Medulla oblongata (tissue), 1 donor: ENCODE results near the gene SRM.
"Not testable (repeated sequence)": the region's sequence is repeated elsewhere in the genome, so short reads cannot be mapped to it uniquely, and the experiment has no call there.

Source experiments
- DNase-seq: peaks from one replicate; pipeline ENCODE4 v3.0.0-alpha.2; 2015; ENCODE audit errors: extremely low spot score

Gene SRM

GRCh38 chr1:11059968-11060830 lies at the start of gene SRM:
Gene SRM (minus strand): TSS chr1:11060018. CDS start chr1:11059943, 75 bp downstream.
- peak; percentile 95 for DNase-seq

DNA sequence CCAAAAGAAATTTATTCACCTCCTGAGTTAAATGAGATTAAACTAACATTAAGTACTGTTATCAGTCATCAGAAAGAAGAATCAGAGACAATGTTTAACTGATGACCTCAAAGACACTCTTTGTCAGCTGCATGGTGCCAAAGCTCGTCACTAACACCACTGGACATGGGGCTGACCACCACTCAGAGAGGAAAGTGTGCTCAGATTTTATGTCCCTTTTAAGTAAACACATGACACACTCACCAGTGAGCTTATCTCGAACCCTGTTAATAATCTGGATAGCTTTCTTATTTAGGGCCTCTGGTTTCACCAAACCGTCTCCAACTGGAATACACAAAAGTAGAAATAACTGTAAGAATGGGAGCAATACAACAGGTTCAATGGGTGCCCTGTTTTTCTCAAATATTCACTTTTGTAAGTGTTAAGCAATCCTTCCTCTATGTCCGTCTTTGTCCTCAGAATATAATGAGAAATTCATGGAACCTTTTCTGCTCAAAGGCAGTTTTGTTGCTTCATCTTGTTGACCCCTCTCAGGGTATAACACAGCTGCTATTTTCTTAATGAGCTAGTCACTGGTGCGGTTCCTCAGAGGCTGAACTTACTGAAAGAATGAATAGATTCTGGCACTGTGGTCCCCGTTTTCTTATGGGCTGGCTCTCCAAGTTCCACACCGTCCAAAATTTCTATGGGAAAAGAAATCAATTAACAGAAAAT lies 49.4 kb upstream of the SRM start:
- DNase-seq: peak; percentile 70

- DNase-seq: no peak
Observed at GRCh38 chr1:11107599-11107998, 47.8 kb upstream of the SRM start.

DNA sequence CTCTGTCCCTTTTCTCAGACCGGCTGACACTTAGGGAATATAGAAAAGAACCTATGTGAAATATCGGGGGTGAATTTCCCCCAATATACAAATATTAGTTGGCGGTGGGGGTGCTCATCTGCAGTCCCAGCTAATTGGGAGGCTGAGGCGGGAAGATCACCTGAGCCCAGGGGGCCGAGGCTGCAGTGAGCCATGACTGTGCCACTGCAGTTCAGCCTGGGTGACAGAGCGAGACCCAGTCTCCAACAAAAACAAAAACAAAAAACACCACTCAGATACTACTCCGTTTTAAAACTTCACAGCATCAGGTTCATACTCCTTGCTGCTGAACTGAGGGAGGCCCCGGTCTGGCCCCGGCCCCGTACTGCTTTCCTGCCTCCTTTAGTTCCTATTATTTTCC lies 45.8 kb upstream of the SRM start:
- DNase-seq: no peak

DNA sequence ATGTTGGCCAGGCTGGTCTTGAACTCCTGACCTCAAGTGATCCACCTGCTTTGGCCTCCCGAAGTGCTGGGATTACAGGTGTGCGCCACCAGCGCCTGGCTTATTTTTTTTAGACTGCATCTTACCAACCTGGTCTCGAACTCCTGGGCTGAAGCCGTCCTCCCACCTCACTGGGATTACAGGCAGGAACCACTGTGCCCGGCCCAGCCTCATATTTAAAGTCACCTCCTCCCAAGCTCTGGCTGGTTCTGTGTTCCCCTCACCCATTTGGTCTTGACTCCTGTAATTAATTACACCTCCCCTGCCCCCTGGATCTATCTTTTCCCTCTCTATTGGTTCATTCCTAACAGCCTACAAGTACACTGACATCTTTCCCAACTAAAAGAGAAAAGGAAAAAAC lies 41.5 kb upstream of the SRM start:
- DNase-seq: no peak

DNA sequence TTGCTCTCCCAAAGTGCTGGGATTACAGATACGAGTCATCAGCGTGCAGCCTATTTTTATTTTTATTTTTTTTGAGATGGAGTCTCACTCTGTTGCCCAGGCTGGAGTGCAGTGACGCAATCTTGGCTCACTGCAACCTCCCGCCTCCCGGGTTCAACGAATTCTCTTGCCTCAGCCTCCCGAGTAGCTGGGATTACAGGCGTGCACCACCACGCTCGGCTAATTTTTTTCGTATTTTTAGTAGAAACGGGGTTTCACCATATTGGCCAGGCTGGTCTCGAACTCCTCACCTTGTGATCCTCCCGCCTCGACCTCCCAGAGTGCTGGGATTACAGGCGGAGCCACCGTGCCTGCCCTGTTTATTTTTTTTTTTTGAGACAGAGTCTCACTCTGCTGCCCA lies 41.0 kb upstream of the SRM start:
- DNase-seq: not testable (repeated sequence)

DNA sequence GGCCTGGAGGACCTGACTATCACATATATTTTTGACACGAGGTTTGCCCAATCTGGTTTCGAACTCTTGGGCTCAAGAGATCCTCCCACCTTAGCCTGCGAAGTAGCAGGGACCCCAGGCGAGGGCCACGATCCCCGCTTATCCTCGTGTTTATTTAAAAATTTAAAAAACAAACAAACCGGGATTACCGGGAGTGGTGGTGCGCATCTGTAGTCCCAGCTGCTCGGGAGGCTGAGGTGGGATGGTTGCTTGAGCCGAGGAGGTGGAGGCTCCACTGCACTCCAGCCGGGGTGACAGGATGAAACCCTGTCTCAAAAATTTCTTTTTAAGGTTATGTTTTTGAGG lies 40.3 kb upstream of the SRM start:
- no peak for DNase-seq

DNA sequence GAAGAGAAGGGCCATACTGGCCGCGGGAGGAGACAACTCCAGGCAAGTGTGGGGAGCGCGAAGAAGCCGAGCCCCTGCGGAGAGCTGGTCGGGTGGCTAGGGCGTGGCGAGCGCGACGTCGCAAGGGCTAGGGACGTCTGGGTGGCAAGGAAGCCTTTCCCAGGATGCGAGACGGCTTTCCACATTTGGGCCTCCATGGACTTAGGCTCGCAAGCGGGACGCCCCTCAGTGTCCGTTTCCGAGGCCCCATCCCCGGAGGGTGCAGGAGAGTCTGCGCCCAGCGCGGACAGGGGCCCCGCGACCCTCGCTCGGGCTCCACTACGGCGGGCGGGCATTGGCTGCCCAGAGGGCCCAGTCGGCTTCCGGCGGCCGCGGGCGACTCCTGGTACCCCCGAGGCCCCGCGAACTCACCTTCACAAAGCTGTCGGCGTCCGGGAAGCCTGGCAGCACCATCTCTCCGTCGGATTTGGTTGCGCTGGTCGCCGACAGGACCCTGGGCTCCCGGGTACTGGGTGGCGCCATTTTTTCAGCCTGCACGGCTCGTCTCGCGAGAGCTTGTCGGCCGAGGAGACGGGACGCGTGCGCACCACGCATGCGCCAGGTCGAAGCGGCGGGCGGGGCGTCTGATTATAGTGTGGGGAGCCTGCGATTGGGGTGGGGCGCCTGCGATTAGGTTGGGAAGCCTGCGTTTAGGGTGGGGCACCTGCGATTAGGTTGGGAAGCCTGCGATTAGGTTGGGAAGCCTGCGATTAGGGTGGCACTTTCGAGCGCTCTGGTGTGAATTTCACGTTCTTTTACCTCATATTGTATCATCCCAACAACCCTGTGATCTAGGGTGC lies 39.7 kb upstream of the SRM start, which contains the start of gene EXOSC10:
EXOSC10 (minus strand) TSS at position 560 of the 839 bp plus-strand sequence; CDS start at position 522, 38 bp downstream.
- peak; percentile 93 for DNase-seq

DNA sequence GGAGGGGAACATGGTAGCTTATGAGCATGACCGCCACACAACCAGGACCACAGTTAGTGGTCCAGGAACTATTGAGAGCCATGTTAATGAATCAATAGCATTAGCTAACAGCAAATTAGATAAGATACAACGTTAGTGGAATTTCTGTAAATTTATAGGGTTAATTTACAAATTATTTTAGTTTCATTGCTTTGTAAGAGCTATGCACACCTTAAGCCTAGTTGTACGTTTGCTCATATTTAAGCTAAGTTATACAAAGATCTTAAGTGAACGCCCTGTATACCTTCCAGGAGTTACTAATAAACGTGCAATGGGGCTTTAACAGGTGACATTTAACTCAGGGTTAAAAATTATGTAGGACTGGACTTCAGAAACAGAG lies 39.1 kb upstream of the SRM start:
- no peak for DNase-seq

- not testable (repeated sequence) for DNase-seq
Observed at GRCh38 chr1:11083784-11084183, 24.0 kb upstream of the SRM start.

GRCh38 chr1:11080931-11081330 lies 21.1 kb upstream of the SRM start:
- no peak for DNase-seq

GRCh38 chr1:11078631-11079030 lies 18.8 kb upstream of the SRM start:
- no peak for DNase-seq

- DNase-seq: not testable (repeated sequence)
Observed at GRCh38 chr1:11073398-11073797, 13.6 kb upstream of the SRM start.

DNA sequence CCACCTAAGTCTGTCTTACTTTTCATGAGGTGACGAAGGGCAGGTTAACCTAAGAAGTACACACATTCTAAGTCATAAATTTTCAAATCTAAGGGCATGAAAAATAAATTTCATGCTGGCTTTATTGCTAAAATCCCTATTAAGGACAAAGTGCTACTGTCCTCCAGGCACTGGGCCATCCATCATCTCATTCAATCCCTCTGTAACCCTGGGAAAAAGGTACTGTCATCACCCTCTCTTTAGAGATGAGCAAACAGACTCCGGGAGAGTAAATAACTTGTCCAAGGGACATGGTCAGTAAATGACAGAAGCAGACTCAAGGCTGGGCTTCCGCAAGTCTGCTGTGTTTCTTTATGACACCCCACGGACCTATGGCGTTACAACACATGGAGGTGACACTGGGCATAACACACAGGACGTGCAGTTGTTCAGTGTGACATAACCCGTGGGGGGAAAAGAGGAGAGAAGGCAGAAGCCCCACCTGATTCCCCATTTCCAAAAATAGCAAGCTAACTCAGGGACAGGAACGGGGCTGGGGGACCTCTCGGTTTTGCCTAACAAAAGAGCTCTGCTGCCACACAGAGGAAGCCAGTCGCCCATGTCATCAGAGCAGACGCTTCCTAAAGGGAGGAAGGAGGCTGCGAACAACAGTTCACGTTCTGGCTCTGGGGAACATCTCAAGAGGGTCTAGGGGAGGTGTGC lies 12.5 kb upstream of the SRM start:
- DNase-seq: no peak

DNA sequence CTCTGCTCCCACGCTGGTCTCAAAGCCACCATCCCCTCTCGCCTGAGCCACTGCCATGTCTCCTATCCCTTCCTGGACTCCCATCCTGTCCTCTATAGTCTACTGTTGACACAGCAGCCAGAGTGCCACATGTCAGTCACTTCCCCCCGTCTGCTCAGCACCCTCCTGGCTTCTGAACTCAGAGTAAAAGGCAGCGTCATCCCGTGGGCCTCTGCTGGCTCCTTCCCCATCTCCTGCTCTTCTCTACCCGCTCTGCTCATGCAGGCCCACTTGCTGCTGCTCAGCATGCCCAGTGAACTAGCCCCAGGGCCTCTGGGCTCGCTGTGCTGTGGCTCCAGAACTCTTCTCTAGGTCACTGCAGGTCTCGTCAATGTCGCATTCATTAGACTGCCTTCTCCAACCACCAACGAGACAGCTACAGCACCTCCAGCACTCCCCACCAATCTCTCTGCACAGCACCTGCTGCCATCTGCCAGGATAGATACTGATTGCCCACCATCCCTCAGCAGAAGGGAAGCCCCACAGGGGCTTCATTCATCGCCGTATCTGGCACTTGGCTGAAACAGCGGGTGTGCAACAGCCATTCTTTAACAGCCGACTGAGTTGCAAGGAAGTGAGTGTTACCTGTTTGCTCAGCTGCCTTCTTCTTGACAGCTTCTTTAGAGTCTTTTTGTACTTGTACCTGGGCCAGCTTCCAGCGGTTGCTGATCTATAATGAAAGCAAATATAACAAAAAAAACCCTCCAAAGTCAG lies 11.8 kb upstream of the SRM start:
- no peak for DNase-seq

GRCh38 chr1:11070876-11071275 lies 11.1 kb upstream of the SRM start:
- DNase-seq: no peak

DNA sequence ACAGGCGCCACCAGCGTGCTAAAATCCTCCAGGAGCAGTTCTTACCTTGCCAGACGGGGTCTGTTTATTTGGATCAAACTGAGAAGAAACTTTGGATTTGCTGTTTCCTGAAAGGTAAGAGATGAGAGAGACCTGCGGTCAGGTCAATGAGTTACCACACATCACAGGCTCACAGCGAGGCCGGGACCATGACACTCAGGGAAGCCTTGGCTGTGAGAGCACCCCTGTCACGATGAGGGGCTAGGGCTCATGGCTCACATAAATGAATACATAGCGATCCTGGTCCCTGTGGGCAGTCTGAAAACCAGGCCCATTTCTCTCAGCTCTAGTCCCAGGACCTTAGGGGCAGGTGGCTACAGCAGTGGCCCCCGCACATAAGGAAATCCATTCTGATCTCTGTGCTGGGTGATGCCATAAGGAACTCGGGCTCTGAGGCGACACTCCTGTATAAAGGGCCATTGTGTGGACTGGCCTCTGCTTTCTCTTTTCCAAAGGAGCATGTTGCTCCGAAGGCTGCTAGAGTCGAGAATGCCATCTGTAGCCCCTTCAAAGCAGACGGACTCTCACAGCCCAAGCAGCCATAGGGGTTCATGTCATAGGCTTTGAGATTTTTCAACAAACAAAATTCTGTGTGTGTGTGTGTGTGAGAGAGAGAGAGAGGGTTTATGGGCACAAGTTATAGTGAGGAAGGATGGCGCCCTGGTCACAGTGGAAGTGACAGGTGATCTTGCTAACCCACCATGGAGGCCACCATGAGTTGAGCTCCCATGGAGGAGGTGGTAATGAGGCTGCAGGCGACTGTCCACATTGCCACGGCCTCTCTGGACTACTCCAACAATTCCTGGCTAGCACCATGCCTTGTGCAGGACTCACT lies 9.0 kb upstream of the SRM start:
- DNase-seq: peak; percentile 61

DNA sequence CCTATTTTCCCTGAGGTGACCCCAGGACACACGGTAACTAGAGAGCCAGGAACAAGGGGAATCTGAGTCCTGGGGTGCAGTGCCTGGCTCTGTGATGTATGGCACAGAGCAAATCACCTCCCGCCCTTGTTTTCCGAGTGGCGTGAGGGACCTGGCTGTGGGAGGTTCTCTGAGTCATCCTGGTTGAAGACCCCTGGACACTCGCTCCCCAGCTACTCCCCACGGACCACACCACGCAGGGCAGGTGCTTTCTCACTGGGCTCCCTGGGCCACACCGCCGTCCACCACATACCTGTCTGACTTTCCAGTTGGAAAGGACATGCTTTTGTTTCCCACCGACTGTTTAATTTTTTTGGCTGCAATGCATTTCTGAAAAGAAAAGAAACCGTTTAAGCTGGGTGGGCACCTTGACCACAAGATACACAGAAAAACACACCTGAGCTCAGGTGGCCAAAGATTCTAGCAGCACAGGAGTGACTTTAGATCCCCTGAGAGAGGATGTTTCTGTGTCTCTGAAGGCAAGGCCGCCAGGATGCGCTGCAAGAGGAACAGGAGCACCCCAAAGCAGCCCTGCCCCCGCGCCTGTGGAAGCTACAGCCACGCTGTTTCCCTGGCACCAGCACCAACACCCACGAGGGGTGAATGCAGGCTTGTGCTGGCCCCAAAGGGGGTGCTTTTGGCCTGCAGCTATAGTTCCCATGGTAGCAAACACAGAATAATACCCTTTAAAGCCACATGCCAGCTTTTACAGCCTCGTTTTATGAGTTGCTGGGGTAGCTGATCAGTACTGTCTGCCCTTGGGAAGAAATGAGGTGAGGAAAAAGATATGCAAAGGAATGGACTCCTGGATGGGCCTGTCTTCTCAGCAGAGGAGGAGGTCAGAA lies 8.1 kb upstream of the SRM start:
- DNase-seq: peak; percentile 42

- no peak for DNase-seq
Observed at GRCh38 chr1:11065796-11066195, 6.0 kb upstream of the SRM start.
